Loucy (cell line): Measurements from ENCODE around the gene ADGRD1.

Experiments
- H2AFZ ChIP-seq: fragments of 200-600 bp; sonication (generic); 2 replicates; pipeline ENCODE4 v1.6.0; 2016; ENCODE audit warnings: antibody characterized with exemption, mild to moderate bottlenecking, low read length, moderate library complexity
- H3F3A ChIP-seq: fragments of 200-600 bp; 2 replicates; pipeline ENCODE4 v1.6.0; 2016; ENCODE audit warnings: antibody characterized with exemption, low read depth, mild to moderate bottlenecking
- H3K27me3 ChIP-seq: fragments of 200-600 bp; sonication (generic); 2 replicates; pipeline ENCODE4 v1.6.1; 2014; ENCODE audit warnings: low read length, mild to moderate bottlenecking; ENCODE audit not compliant: insufficient read depth, poor library complexity, severe bottlenecking
- H3K36me3 ChIP-seq: fragments of 200-600 bp; sonication (generic); 2 replicates; pipeline ENCODE4 v1.6.1; 2016; ENCODE audit warnings: low read length; ENCODE audit not compliant: insufficient read depth
- H3K4me1 ChIP-seq: fragments of 200-600 bp; sonication (generic); 2 replicates; pipeline ENCODE4 v1.5.1; 2014; ENCODE audit warnings: low read length, mild to moderate bottlenecking; ENCODE audit not compliant: insufficient read depth, poor library complexity, severe bottlenecking
- H3K4me2 ChIP-seq: fragments of 200-600 bp; sonication (generic); 2 replicates; pipeline ENCODE4 v1.6.0; 2014; ENCODE audit warnings: antibody characterized with exemption, low read length, low read depth, mild to moderate bottlenecking; ENCODE audit not compliant: poor library complexity, severe bottlenecking
- H3K4me3 ChIP-seq: fragments of 200-600 bp; sonication (generic); 2 replicates; pipeline ENCODE4 v1.5.1; 2014; ENCODE audit warnings: low read length, mild to moderate bottlenecking, mixed read lengths; ENCODE audit not compliant: poor library complexity, severe bottlenecking
- H3K79me2 ChIP-seq: fragments of 200-600 bp; sonication (generic); 2 replicates; pipeline ENCODE4 v1.6.1; 2014; ENCODE audit warnings: low read length; ENCODE audit not compliant: insufficient read depth
- H3K9ac ChIP-seq: fragments of 200-600 bp; sonication (generic); 2 replicates; pipeline ENCODE4 v1.6.0; 2014; ENCODE audit warnings: mild to moderate bottlenecking, low read depth, low read length, moderate library complexity; ENCODE audit not compliant: poor library complexity, severe bottlenecking
- H3K9me2 ChIP-seq: fragments of 200-600 bp; sonication (generic); replicated peaks from 2 replicates; pipeline ENCODE4 v1.6.1; 2016; ENCODE audit warnings: low read depth, low read length, mixed read lengths
- H3K9me3 ChIP-seq: fragments of 200-600 bp; sonication (generic); 2 replicates; pipeline ENCODE4 v1.6.1; 2014; ENCODE audit warnings: mild to moderate bottlenecking, antibody characterized with exemption, low read length, low read depth; ENCODE audit not compliant: insufficient read depth
- H4K20me1 ChIP-seq: fragments of 200-600 bp; sonication (generic); 2 replicates; pipeline ENCODE4 v1.6.0; 2014; ENCODE audit warnings: antibody characterized with exemption, low read length, mild to moderate bottlenecking; ENCODE audit not compliant: insufficient read depth, poor library complexity, severe bottlenecking
- EZH2phosphoT487 ChIP-seq: fragments of 200-600 bp; IDR thresholded peaks from 2 replicates; pipeline ENCODE4 v1.6.1; 2018; ENCODE audit warnings: antibody characterized with exemption, mild to moderate bottlenecking, moderate library complexity, borderline replicate concordance
- TF ChIP-seq, protein P1 (sequence below): fragments of 200-600 bp; sonication (generic); conservative IDR thresholded peaks from 2 replicates; pipeline ENCODE4 v1.5.1; 2014; ENCODE audit warnings: mild to moderate bottlenecking, antibody characterized with exemption, low read length

The ADGRD1 gene

DNA sequence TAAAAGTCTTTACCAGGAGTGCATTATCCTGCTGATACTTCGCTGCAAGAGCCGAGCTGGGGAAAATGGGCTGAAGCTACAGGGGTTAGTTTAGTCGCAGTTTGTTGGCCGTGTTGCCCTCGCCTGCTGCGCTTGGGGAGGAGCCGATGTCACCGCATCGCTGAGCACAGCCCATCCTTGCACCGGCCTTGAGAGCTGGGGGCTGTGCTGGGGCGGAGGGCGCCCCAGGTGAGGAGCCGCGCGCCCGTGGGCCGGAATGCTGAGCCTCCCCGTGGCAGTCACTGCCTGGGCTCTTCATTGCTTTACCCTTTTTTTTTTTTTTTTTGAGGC lies 50.0 kb downstream of the ADGRD1 start:
- Histone ChIP-seq H3K4me2 (no peak overlapping the region), H3K27me3 (no peaks in the 10 kb centered on the region), H3K9ac (no peak overlapping the region), H3F3A (no peaks in the 10 kb centered on the region), H3K4me1 (no peaks in the 10 kb centered on the region), H3K36me3 (no peaks in the 10 kb centered on the region), H4K20me1 (no peaks in the 10 kb centered on the region), H2AFZ (no peak overlapping the region), H3K9me3 (no peaks in the 10 kb centered on the region), H3K4me3 (no peak overlapping the region), H3K79me2 (no peaks in the 10 kb centered on the region), H3K9me2 (no peaks in the 10 kb centered on the region)
- TF ChIP-seq, protein P1, sequence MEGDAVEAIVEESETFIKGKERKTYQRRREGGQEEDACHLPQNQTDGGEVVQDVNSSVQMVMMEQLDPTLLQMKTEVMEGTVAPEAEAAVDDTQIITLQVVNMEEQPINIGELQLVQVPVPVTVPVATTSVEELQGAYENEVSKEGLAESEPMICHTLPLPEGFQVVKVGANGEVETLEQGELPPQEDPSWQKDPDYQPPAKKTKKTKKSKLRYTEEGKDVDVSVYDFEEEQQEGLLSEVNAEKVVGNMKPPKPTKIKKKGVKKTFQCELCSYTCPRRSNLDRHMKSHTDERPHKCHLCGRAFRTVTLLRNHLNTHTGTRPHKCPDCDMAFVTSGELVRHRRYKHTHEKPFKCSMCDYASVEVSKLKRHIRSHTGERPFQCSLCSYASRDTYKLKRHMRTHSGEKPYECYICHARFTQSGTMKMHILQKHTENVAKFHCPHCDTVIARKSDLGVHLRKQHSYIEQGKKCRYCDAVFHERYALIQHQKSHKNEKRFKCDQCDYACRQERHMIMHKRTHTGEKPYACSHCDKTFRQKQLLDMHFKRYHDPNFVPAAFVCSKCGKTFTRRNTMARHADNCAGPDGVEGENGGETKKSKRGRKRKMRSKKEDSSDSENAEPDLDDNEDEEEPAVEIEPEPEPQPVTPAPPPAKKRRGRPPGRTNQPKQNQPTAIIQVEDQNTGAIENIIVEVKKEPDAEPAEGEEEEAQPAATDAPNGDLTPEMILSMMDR, result no peak
- TF ChIP-seq EZH2phosphoT487, result no peak

DNA sequence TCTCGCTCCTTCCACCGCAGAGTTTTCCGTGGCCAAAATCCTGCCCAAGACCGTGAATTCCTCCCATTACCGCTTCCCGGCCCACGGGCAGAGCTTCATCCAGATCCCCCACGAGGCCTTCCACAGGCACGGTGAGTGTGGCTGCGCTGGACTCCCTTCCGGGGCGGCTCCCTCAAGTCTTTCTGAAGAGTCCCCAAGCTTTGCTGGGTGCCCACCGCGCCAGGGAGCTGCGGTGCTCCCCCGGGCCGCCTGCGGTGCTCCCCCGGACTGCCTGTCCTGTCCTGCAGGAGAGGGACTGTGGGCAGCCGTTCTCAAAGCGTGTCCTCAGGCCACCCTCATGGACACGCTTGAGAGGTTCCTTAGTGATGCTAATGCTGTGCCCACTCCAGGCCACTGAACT lies 50.5 kb downstream of the ADGRD1 start:
- H4K20me1 ChIP-seq, result no peaks in the 10 kb centered on the region
- H3K27me3 ChIP-seq, result no peaks in the 10 kb centered on the region
- H3K9me3 ChIP-seq, result no peaks in the 10 kb centered on the region
- H3K4me2 ChIP-seq, result no peak overlapping the region
- H3F3A ChIP-seq, result no peaks in the 10 kb centered on the region
- no peak overlapping the region for H3K9ac ChIP-seq
- no peaks in the 10 kb centered on the region for H3K79me2 ChIP-seq
- no peak overlapping the region for H3K4me3 ChIP-seq
- TF ChIP-seq EZH2phosphoT487, result no peak
- TF ChIP-seq, protein P1, result no peak
- no peaks in the 10 kb centered on the region for H3K4me1 ChIP-seq
- H2AFZ ChIP-seq, result no peak overlapping the region
- H3K36me3 ChIP-seq, result no peaks in the 10 kb centered on the region
- no peaks in the 10 kb centered on the region for H3K9me2 ChIP-seq

DNA sequence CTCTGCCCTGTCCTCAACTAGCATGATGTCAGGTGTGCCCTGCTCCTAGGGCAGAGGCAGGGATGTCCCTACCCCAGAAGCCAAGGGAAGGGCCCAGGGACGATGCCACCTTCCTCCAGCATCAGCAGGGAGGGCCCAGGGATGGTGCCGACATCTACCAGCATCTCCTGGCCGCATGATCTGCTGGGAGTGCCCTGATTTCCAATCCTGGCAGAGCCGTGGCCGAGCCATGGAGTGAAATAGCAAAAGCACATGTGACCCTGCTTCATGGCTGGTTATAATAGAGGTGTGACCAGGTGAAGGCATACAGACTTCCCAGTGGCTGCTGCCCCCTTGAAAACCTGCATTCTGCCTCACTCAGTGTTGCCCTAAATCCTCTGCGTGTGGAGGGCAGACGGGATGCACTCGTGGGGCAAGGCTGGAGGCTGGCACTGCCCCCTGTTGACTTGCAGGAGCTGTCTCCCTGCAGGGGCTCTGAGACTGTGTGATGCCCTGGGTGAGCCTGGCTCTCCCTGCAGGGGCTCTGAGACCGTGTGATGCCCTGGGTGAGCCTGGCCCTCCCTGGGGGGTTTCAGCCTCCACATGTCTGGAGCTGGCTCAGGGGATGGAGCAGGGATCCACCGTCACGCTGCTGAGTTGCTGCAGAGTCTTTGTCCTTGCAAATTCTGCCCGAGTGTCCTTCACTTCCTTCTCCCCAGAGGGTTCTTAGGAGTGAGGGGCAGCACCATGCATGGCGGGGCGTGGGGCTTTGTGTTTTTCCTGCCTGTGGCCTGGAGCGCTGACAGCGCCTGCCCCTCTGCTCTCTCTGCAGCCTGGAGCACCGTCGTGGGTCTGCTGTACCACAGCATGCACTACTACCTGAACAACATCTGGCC lies 51.7 kb downstream of the ADGRD1 start:
- TF ChIP-seq, protein P1, result no peak
- TF ChIP-seq EZH2phosphoT487, result no peak
- Histone ChIP-seq H3K4me3 (no peak overlapping the region), H3K4me2 (no peak overlapping the region), H3K9me2 (no peaks in the 10 kb centered on the region), H3K27me3 (no peaks in the 10 kb centered on the region), H4K20me1 (no peaks in the 10 kb centered on the region), H3K9me3 (no peaks in the 10 kb centered on the region), H3K79me2 (no peaks in the 10 kb centered on the region), H3F3A (no peaks in the 10 kb centered on the region), H3K4me1 (no peaks in the 10 kb centered on the region), H3K9ac (no peak overlapping the region), H3K36me3 (no peaks in the 10 kb centered on the region), H2AFZ (no peak overlapping the region)
